PC-3 (cell line): ENCODE results near the gene MCF2L2.

Source experiments
- EZH2 ChIP-seq: fragments of 300-600 bp; sonication (generic); IDR thresholded peaks from one replicate; pipeline ENCODE4 v1.6.1; 2017; ENCODE audit warnings: antibody characterized with exemption, mild to moderate bottlenecking, low read length; ENCODE audit not compliant: unreplicated experiment
- TF ChIP-seq, protein P1 (sequence below): fragments of 300-600 bp; sonication (generic); conservative IDR thresholded peaks from 2 replicates; pipeline ENCODE4 v1.5.1; 2017; ENCODE audit warnings: antibody characterized with exemption, low read depth, mild to moderate bottlenecking, low read length

DNA sequence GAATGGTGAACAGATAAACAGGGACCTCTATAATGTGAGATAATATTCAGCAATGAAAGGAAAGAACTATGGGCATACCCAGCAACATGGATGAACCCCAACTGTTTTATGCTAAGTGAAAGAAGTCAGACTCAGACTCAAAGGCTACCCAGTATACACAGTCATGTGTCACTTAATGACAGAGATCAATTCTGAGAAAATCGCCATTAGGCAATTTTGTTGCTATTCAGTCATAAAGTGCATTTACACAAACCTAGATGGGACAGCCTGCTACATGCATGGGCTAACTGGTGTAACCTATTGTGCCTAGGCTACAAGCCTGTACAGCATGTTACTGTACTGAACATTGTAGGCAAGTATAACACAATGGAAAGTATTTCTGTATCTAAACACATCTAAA is 98.9 kb downstream of the MCF2L2 start:
- no peak for TF ChIP-seq EZH2
- TF ChIP-seq, protein P1, sequence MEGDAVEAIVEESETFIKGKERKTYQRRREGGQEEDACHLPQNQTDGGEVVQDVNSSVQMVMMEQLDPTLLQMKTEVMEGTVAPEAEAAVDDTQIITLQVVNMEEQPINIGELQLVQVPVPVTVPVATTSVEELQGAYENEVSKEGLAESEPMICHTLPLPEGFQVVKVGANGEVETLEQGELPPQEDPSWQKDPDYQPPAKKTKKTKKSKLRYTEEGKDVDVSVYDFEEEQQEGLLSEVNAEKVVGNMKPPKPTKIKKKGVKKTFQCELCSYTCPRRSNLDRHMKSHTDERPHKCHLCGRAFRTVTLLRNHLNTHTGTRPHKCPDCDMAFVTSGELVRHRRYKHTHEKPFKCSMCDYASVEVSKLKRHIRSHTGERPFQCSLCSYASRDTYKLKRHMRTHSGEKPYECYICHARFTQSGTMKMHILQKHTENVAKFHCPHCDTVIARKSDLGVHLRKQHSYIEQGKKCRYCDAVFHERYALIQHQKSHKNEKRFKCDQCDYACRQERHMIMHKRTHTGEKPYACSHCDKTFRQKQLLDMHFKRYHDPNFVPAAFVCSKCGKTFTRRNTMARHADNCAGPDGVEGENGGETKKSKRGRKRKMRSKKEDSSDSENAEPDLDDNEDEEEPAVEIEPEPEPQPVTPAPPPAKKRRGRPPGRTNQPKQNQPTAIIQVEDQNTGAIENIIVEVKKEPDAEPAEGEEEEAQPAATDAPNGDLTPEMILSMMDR, result no peak
